Heart right ventricle (tissue), 16 donors: ENCODE measurements around the gene GNAL. TPM values are rescaled to one million over a fixed set of nuclear protein-coding genes. Genes with fewer than 3 reads are reported as not detected.
A peak's percentile ranks its signal among the peaks of the same experiment; 100 is the strongest.

ENCODE experiments used
- ATAC-seq, 8 donors: fragments of 200-7000 bp; cut with Tn5 transposase; one replicate each; pipeline ENCODE4 v1.9.1; 2020; ENCODE audit warnings: mild to moderate bottlenecking in 8 of 8, moderate library complexity in 8 of 8, moderate number of reproducible peaks in 1 of 8
- DNase-seq, 2 donors: peaks; one replicate each; pipeline ENCODE4 v3.0.0-alpha.2; 2020
- H3K27ac ChIP-seq, 10 donors: fragments of 200-600 bp; sonication (generic) in 2 of 10; one replicate each; pipeline versions ENCODE4 v1.5.0 to v1.8.0; 2020 to 2022; ENCODE audit warnings: mild to moderate bottlenecking in 3 of 10
- H3K27me3 ChIP-seq, 7 donors: fragments of 200-600 bp; one replicate each; pipeline ENCODE4 v1.8.0; 2021 to 2022; ENCODE audit warnings: mild to moderate bottlenecking in 2 of 7
- H3K36me3 ChIP-seq, 9 donors: fragments of 200-600 bp; sonication (generic) in 1 of 9; one replicate each; pipeline versions ENCODE4 v1.5.0 to v1.8.0; 2020 to 2022; ENCODE audit warnings: mild to moderate bottlenecking in 2 of 9
- H3K4me1 ChIP-seq, 9 donors: fragments of 200-600 bp; sonication (generic) in 1 of 9; one replicate each; pipeline versions ENCODE4 v1.5.0 to v1.8.0; 2020 to 2022; ENCODE audit warnings: mild to moderate bottlenecking in 4 of 9
- H3K4me3 ChIP-seq, 10 donors: fragments of 200-600 bp; sonication (generic) in 2 of 10; one replicate each; pipeline versions ENCODE4 v1.5.0 to v1.8.0; 2020 to 2022; ENCODE audit warnings: mild to moderate bottlenecking in 7 of 10, moderate library complexity in 2 of 10
- H3K9me3 ChIP-seq, 11 donors: fragments of 200-600 bp in 10 of 11; sonication (generic) in 2 of 11; one replicate each; pipeline versions ENCODE4 v1.5.0 to v1.8.0; 2013 to 2022; ENCODE audit warnings: mild to moderate bottlenecking in 2 of 11, control low read depth in 1 of 11, moderate library complexity in 1 of 11
- WGBS, 2 donors: extraction: QIAGEN DNeasy Blood & Tissue Kit; methylation state at CpG; one replicate each; pipeline ENCODE4 v1.1.7; 2013; ENCODE audit warnings: inconsistent platforms in 1 of 2; 5-methylcytosine and 5-hydroxymethylcytosine counted together
- intact Hi-C, 10 donors: fragments of 100-400 bp; cut with DNase I; formaldehyde crosslinking; loops; one replicate each; pipeline versions ENCODE4 v1.11.1 to v1.14.2; 2022
- polyA plus RNA-seq, 2 donors: library from polyadenylated mRNA; stranded (reverse); fragments of 200-250 nt; gene quantifications; one replicate each; pipeline ENCODE4 v1.2.3, GENCODE V29; 2013
- total RNA-seq, 10 donors: library from RNA; stranded (reverse); fragmentation: NEBNext Ultra II Directional in 3 of 10; extraction: Animal tissue kit (Norgen Biotek cat#: 25700) in 3 of 10; gene quantifications; one replicate each; pipeline versions ENCODE4 v1.2.1 to v1.2.4, GENCODE V29; 2021 to 2023
- TF ChIP-seq, protein P1 (sequence below), 9 donors: fragments of 200-600 bp; sonication (generic) in 2 of 9; IDR thresholded peaks; one replicate each; pipeline versions ENCODE4 v1.5.0 to v1.8.0; 2021 to 2022; ENCODE audit warnings: antibody characterized with exemption in 9 of 9, mild to moderate bottlenecking in 5 of 9, moderate library complexity in 1 of 9
- donor health status: Arrhythmogenic right ventricular cardiomyopathy.
- donor health status: ischemic (EF 13 %, LVEDD 7.1; RV severe dilation, severe dysfunction).
- donor health status: healthy with polysubstance abuse.
- donor health status: DM: no; HTN: yes; CAD: no.
- donor health status: DM: no; HTN: no; CAD: no.
- donor health status: ischemic (EF 25% LVEDD 6.9; RV normal size, moderate dysfunction).
- donor health status: ischemic (EF 25% LVEDD 5.7; RV mildly dilated, moderate dysfunction).
- donor health status: healthy.
- donor health status: DM: yes; HTN: yes; CAD: no.
- donor health status: Ischemic cardiomyopathy.
- donor health status: ischemic (EF 35%, LVEDD 5.7; RV mildly dilated, moderate dysfunction).
- donor health status: nonischemic (EF 11% LVEDD 7.7; RV severe dilation, severe dysfunction).
- donor health status: DM: yes; HTN: yes; CAD: no.
- donor health status: PGD.
- donor health status: ischemic (EF 29% LVEDD 5.4; RV normal size, mild dysfunction).
- donor health status: nonischemic (EF 23%, LVEDD 6.1; RV moderate dilation, normal function).

The GNAL gene
- total and polyA plus RNA-seq, 12 donors, result 0.42 to 6.9 (median 1.6) TPM

DNA sequence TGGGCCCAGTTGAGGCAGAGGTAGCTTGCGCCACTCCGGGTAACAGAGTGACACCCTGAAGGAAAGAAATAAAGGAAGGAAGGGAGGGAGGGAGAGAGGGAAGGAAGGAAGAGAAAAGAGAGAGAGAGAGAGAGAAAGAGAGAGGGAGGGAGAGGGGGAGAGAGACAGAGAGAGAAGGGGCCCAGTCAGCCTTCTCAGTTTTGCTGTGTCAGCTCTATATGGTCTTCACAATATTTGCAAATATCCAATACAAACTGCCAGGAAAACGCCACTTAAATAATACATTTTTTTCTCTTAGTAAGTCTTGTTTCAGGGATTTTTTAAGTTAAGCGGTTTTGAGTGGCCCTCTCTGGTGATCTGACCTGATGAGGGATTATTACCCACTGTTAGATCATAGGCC lies 156.6 kb downstream of the GNAL start:
- H3K4me1 ChIP-seq, result peaks cover 0 to 12% (median 3%) of the 10 kb centered on the region in 9 donors
- H3K4me3 ChIP-seq, result no peak overlapping the region
- DNase-seq (no peak), ATAC-seq (no peak)
- no peaks in the 10 kb centered on the region for H3K27me3 ChIP-seq
- TF ChIP-seq, protein P1, sequence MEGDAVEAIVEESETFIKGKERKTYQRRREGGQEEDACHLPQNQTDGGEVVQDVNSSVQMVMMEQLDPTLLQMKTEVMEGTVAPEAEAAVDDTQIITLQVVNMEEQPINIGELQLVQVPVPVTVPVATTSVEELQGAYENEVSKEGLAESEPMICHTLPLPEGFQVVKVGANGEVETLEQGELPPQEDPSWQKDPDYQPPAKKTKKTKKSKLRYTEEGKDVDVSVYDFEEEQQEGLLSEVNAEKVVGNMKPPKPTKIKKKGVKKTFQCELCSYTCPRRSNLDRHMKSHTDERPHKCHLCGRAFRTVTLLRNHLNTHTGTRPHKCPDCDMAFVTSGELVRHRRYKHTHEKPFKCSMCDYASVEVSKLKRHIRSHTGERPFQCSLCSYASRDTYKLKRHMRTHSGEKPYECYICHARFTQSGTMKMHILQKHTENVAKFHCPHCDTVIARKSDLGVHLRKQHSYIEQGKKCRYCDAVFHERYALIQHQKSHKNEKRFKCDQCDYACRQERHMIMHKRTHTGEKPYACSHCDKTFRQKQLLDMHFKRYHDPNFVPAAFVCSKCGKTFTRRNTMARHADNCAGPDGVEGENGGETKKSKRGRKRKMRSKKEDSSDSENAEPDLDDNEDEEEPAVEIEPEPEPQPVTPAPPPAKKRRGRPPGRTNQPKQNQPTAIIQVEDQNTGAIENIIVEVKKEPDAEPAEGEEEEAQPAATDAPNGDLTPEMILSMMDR (IDR thresholded peaks at IDR 0.05), result no peak
- whole genome bisulfite sequencing, 2 donors, result 83 to 86% methylated on average over 4 of the region's 4 CpGs
- intact Hi-C loops, result loop anchor here in 1 of 10 donors (10.0 kb wide), 1 partner anchor 149 kb away; no protein-coding TSS in a partner anchor
- no peaks in the 10 kb centered on the region for H3K9me3 ChIP-seq
- no peak overlapping the region for H3K27ac ChIP-seq
- no peaks in the 10 kb centered on the region for H3K36me3 ChIP-seq

GRCh38 chr18:11847811-11848210 lies 158.7 kb downstream of the GNAL start:
- DNase-seq (no peak), ATAC-seq (no peak)
- TF ChIP-seq, protein P1 (IDR thresholded peaks at IDR 0.05), result no peak
- H3K4me1 ChIP-seq, result peaks cover 0 to 22% (median 14%) of the 10 kb centered on the region in 9 donors
- WGBS, 2 donors, result 77 to 83% methylated on average over 4 of the region's 4 CpGs
- no peaks in the 10 kb centered on the region for H3K9me3 ChIP-seq
- H3K36me3 ChIP-seq, result no peaks in the 10 kb centered on the region
- intact Hi-C loops, result loop anchor here in 1 of 10 donors (10.0 kb wide), 1 partner anchor 147 kb away; no protein-coding TSS in a partner anchor
- H3K27ac ChIP-seq, result no peak overlapping the region
- H3K27me3 ChIP-seq, result no peaks in the 10 kb centered on the region
- H3K4me3 ChIP-seq, result no peak overlapping the region

DNA sequence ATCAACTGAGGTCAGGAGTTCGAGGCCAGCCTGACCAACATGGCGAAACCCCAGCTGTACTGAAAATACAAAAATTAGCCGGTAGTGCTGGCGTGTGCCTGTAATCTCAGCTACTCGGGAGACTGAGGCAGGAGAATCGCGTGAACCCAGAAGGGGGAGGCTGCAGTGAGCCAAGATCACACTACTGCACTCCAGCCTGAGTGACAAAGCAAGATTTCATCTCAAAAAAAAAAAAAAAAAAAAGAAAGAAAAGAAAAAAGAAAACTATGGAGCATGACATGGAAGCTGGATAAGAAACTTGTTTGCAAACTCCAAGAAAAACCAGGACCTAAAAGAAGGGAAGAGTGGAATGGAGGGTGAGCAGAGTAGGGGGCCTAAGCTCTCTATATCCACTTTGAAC lies 160.2 kb downstream of the GNAL start:
- intact Hi-C loops, result loop anchor here in 1 of 10 donors (10.0 kb wide), 1 partner anchor 146 kb away; no protein-coding TSS in a partner anchor
- TF ChIP-seq, protein P1 (IDR thresholded peaks at IDR 0.05), result no peak
- no peak for DNase-seq
- Histone ChIP-seq H3K4me3 (no peak overlapping the region), H3K9me3 (no peaks in the 10 kb centered on the region), H3K27ac (peak overlapping the region; percentile 86 to 99 (median 93)), H3K4me1 (peaks cover 0 to 37% (median 24%) of the 10 kb centered on the region in 9 donors), H3K36me3 (peaks cover 0 to 13% (median 0%) of the 10 kb centered on the region in 9 donors), H3K27me3 (no peaks in the 10 kb centered on the region)
- ATAC-seq, result no peak
- 85 to 98% methylated on average over 7 of the region's 7 CpGs for WGBS, 2 donors

- peak; percentile 63 to 79 for DNase-seq
- peak; percentile 31 to 79 (median 70) for ATAC-seq
- Histone ChIP-seq H3K9me3 (no peaks in the 10 kb centered on the region), H3K36me3 (peaks cover 0 to 21% (median 0%) of the 10 kb centered on the region in 9 donors), H3K4me1 (peaks cover 0 to 40% (median 24%) of the 10 kb centered on the region in 9 donors), H3K4me3 (peak overlapping the region; percentile 15 to 97 (median 82)), H3K27ac (peak overlapping the region; percentile 86 to 99 (median 93)), H3K27me3 (no peaks in the 10 kb centered on the region)
- 6 to 10% methylated on average over 17 of the region's 17 CpGs for WGBS, 2 donors
- TF ChIP-seq, protein P1 (IDR thresholded peaks at IDR 0.05), result no peak
- intact Hi-C loops, result loop anchor here in 7 of 10 donors (1.0 to 10.0 kb wide), 10 partner anchors 43 to 145 kb away; partner anchors contain the start of genes MPPE1 (in 5 of the 7) and IMPA2 (in 2 of the 7)
Measured at GRCh38 chr18:11849841-11850634, 161.0 kb downstream of the GNAL start.
